DMS 273 (cell line): ENCODE measurements around the gene RBM25.

Source experiments
- DNase-seq: peaks from one replicate; lab custom pipeline; 2025; ENCODE audit not compliant: unreplicated experiment; lab: John Stamatoyannopoulos, UW

Gene RBM25

GRCh38 chr14:73102806-73103497 lies 44.6 kb downstream of the RBM25 start:
- DNase-seq: no peak

GRCh38 chr14:73105050-73105449 lies 46.7 kb downstream of the RBM25 start:
- no peak for DNase-seq

GRCh38 chr14:73105727-73106126 lies 47.4 kb downstream of the RBM25 start:
- no peak for DNase-seq

- no peak for DNase-seq
Measured at GRCh38 chr14:73116079-73116665, 57.8 kb downstream of the RBM25 start.

- DNase-seq: no peak
Measured at GRCh38 chr14:73124180-73124894, 66.0 kb downstream of the RBM25 start.

- no peak for DNase-seq
Measured at GRCh38 chr14:73125169-73125588, 66.8 kb downstream of the RBM25 start.

- no peak for DNase-seq
Measured at GRCh38 chr14:73125746-73126145, 67.4 kb downstream of the RBM25 start.

GRCh38 chr14:73133795-73134194 lies 75.5 kb downstream of the RBM25 start:
- peak; percentile 25 for DNase-seq

- DNase-seq: no peak
Measured at GRCh38 chr14:73136085-73136386, 77.7 kb downstream of the RBM25 start.

GRCh38 chr14:73136387-73137225 lies 78.3 kb downstream of the RBM25 start, which contains the start of gene PSEN1:
Gene PSEN1 (plus strand): TSS chr14:73136507. CDS start chr14:73148020, 11,513 bp downstream.
- DNase-seq: peak; percentile 97

- no peak for DNase-seq
Measured at GRCh38 chr14:73140811-73141323, 82.5 kb downstream of the RBM25 start.

- DNase-seq: no peak
Measured at GRCh38 chr14:73142216-73142615, 83.9 kb downstream of the RBM25 start.

GRCh38 chr14:73143003-73143402 lies 84.7 kb downstream of the RBM25 start:
- no peak for DNase-seq

- DNase-seq: no peak
Measured at GRCh38 chr14:73143617-73144016, 85.3 kb downstream of the RBM25 start.

- no peak for DNase-seq
Measured at GRCh38 chr14:73145371-73145770, 87.0 kb downstream of the RBM25 start.

GRCh38 chr14:73146111-73146510 lies 87.8 kb downstream of the RBM25 start:
- DNase-seq: peak; percentile 9

- no peak for DNase-seq
Measured at GRCh38 chr14:73149753-73150152, 91.4 kb downstream of the RBM25 start.

- DNase-seq: no peak
Measured at GRCh38 chr14:73153272-73153671, 94.9 kb downstream of the RBM25 start.

GRCh38 chr14:73162251-73162650 lies 103.9 kb downstream of the RBM25 start:
- no peak for DNase-seq

GRCh38 chr14:73166399-73166798 lies 108.1 kb downstream of the RBM25 start:
- no peak for DNase-seq

GRCh38 chr14:73167727-73168126 lies 109.4 kb downstream of the RBM25 start:
- no peak for DNase-seq
